ENCODE results near the gene KLRG1.

DNA sequence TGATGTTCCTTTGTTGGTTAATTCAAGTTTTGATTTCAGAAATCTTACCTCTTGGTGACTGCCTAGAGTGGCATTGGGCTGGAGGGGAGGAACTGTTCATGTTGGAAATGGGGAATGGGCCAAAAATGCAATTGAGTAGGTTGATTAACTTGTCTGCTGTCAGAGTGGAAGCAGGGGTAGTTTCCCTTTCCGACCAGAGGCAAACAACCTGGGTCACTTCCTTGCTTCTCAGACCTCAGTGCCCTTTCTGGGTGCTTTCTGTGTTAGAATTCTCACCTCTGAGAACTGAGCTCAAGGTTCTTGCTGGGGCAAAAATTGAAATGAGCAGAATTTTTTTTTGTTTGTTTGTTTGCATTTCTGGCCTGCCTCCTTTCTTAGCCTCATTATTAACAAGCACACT, 37.6 kb upstream of the KLRG1 start:
- TF ChIP-seq POLR2AphosphoS5 (IDR thresholded peaks at IDR 0.05) = no peak
- TF ChIP-seq POLR2A (IDR thresholded peaks at IDR 0.05) = no peak
- TF ChIP-seq, protein P1, sequence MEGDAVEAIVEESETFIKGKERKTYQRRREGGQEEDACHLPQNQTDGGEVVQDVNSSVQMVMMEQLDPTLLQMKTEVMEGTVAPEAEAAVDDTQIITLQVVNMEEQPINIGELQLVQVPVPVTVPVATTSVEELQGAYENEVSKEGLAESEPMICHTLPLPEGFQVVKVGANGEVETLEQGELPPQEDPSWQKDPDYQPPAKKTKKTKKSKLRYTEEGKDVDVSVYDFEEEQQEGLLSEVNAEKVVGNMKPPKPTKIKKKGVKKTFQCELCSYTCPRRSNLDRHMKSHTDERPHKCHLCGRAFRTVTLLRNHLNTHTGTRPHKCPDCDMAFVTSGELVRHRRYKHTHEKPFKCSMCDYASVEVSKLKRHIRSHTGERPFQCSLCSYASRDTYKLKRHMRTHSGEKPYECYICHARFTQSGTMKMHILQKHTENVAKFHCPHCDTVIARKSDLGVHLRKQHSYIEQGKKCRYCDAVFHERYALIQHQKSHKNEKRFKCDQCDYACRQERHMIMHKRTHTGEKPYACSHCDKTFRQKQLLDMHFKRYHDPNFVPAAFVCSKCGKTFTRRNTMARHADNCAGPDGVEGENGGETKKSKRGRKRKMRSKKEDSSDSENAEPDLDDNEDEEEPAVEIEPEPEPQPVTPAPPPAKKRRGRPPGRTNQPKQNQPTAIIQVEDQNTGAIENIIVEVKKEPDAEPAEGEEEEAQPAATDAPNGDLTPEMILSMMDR (IDR thresholded peaks at IDR 0.05) = no peak
